Erythroblast (primary cell): Measurements from ENCODE around the gene KIF20A.
"Not testable (repeated sequence)": the region's sequence is repeated elsewhere in the genome, so short reads cannot be mapped to it uniquely, and the experiment has no call there.

Source experiments
- GATA1 ChIP-seq: IDR thresholded peaks from 2 replicates; pipeline ENCODE4 v1.6.1; 2011; ENCODE audit warnings: low read depth, mild to moderate bottlenecking, control low read depth, low read length, moderate library complexity
- POLR2A ChIP-seq: IDR thresholded peaks from 2 replicates; pipeline ENCODE4 v1.6.1; 2011; ENCODE audit warnings: mild to moderate bottlenecking, low read length

GRCh38 chr5:138155977-138156376, 22.9 kb upstream of the KIF20A start:
- TF ChIP-seq POLR2A, GATA1: not testable (repeated sequence)
